Neural cell (in vitro differentiated cells): ENCODE data around the gene RNF169. TPM values are rescaled to one million over a fixed set of nuclear protein-coding genes. Genes with fewer than 3 reads are reported as not detected.

Source experiments
- H2AFZ ChIP-seq: fragments of 200-600, 300-800 bp; sonication (generic), shearing (Covaris generic); 2 replicates; pipeline ENCODE4 v1.6.0; 2014; ENCODE audit warnings: low read depth, mild to moderate bottlenecking, antibody characterized with exemption, low read length, moderate library complexity
- H3F3A ChIP-seq: fragments of 200-600 bp; shearing (Covaris generic); 2 replicates; pipeline ENCODE4 v1.6.1; 2016; ENCODE audit warnings: mild to moderate bottlenecking, moderate library complexity, mixed read lengths, antibody characterized with exemption, low read length; ENCODE audit not compliant: insufficient read depth, poor library complexity, severe bottlenecking
- H3K27ac ChIP-seq: fragments of 200-600, 300-800 bp; sonication (generic), shearing (Covaris generic); 2 replicates; pipeline ENCODE4 v1.5.1; 2014; ENCODE audit warnings: mild to moderate bottlenecking, low read length, moderate library complexity
- H3K27me3 ChIP-seq: fragments of 300-800, 200-600 bp; sonication (generic), shearing (Covaris generic); 2 replicates; pipeline ENCODE4 v1.6.0; 2014; ENCODE audit warnings: mild to moderate bottlenecking, low read depth, low read length, moderate library complexity; ENCODE audit not compliant: insufficient read depth
- H3K36me3 ChIP-seq: fragments of 300-800, 200-600 bp; sonication (generic), shearing (Covaris generic); 2 replicates; pipeline ENCODE4 v1.5.1; 2014; ENCODE audit warnings: mild to moderate bottlenecking, antibody characterized with exemption, low read length, moderate library complexity; ENCODE audit not compliant: insufficient read depth
- H3K4me2 ChIP-seq: fragments of 300-800, 200-600 bp; sonication (generic), shearing (Covaris generic); 2 replicates; pipeline ENCODE4 v1.6.0; 2014; ENCODE audit warnings: mild to moderate bottlenecking, low read length
- H3K4me3 ChIP-seq: fragments of 300-800, 200-600 bp; sonication (generic), shearing (Covaris generic); 2 replicates; pipeline ENCODE4 v1.5.1; 2014; ENCODE audit warnings: mild to moderate bottlenecking, low read length, moderate library complexity
- H3K79me2 ChIP-seq: fragments of 200-600 bp; shearing (Covaris generic); replicated peaks from 2 replicates; pipeline ENCODE4 v1.6.0; 2014; ENCODE audit warnings: mild to moderate bottlenecking, low read length, moderate library complexity; ENCODE audit not compliant: insufficient read depth
- H3K9ac ChIP-seq: fragments of 300-800, 200-600 bp; sonication (generic), shearing (Covaris generic); 2 replicates; pipeline ENCODE4 v1.6.1; 2016; ENCODE audit warnings: mild to moderate bottlenecking, low read length, mixed read lengths
- H3K9me2 ChIP-seq: fragments of 200-600 bp; shearing (Covaris generic); 2 replicates; pipeline ENCODE4 v1.6.1; 2016; ENCODE audit warnings: mild to moderate bottlenecking, low read length, mixed read lengths; ENCODE audit not compliant: insufficient read depth
- H3K9me3 ChIP-seq: fragments of 200-600, 300-800 bp; sonication (generic), shearing (Covaris generic); 2 replicates; pipeline ENCODE4 v1.6.1; 2016; ENCODE audit warnings: mild to moderate bottlenecking, mixed run types, low read length, moderate library complexity, mixed read lengths
- H4K20me1 ChIP-seq: fragments of 200-600 bp; shearing (Covaris generic); 2 replicates; pipeline ENCODE4 v1.6.1; 2016; ENCODE audit warnings: mild to moderate bottlenecking, mixed run types; ENCODE audit not compliant: insufficient read depth
- EP300 ChIP-seq: fragments of 450-650 bp; conservative IDR thresholded peaks from 2 replicates; pipeline ENCODE4 v1.6.1; 2014; ENCODE audit warnings: antibody characterized with exemption, mild to moderate bottlenecking, moderate library complexity; ENCODE audit not compliant: poor library complexity, severe bottlenecking
- EZH2 ChIP-seq: fragments of 200-600, 300-800 bp; shearing (Covaris generic), sonication (generic); IDR thresholded peaks from 2 replicates; pipeline ENCODE4 v1.6.1; 2014; ENCODE audit warnings: antibody characterized with exemption, low read length, borderline replicate concordance, mild to moderate bottlenecking; ENCODE audit not compliant: insufficient read depth, poor library complexity, severe bottlenecking
- MXI1 ChIP-seq: fragments of 450-650 bp; conservative IDR thresholded peaks from 2 replicates; pipeline ENCODE4 v1.6.1; 2014; ENCODE audit warnings: antibody characterized with exemption, mild to moderate bottlenecking; ENCODE audit not compliant: poor library complexity, severe bottlenecking
- POLR2AphosphoS5 ChIP-seq: IDR thresholded peaks from 2 replicates; pipeline ENCODE4 v1.6.1; 2012
- RAD21 ChIP-seq: fragments of 450-650 bp; conservative IDR thresholded peaks from 2 replicates; pipeline ENCODE4 v1.6.1; 2014; ENCODE audit warnings: antibody characterized with exemption, mild to moderate bottlenecking, moderate library complexity
- SMC3 ChIP-seq: fragments of 450-650 bp; conservative IDR thresholded peaks from 2 replicates; pipeline ENCODE4 v1.6.1; 2014; ENCODE audit warnings: antibody characterized with exemption, mild to moderate bottlenecking, moderate library complexity; ENCODE audit not compliant: poor library complexity
- TAF1 ChIP-seq: IDR thresholded peaks from 2 replicates; pipeline ENCODE4 v1.6.1; 2012; ENCODE audit warnings: low read depth
- polyA plus RNA-seq: library from polyadenylated mRNA; depleted of rRNA; stranded (reverse); fragments of >200 nt; gene quantifications from 2 replicates; pipeline ENCODE4 v1.2.3, GENCODE V29; 2014
- TF ChIP-seq, protein P1 (sequence below): IDR thresholded peaks from 2 replicates; pipeline ENCODE4 v1.6.1; 2012; ENCODE audit warnings: borderline replicate concordance
- TF ChIP-seq, protein P2 (sequence below): fragments of 450-650 bp; IDR thresholded peaks from 2 replicates; pipeline ENCODE4 v1.5.1; 2014; ENCODE audit warnings: antibody characterized with exemption, mild to moderate bottlenecking, moderate library complexity; ENCODE audit not compliant: poor library complexity, severe bottlenecking

Gene RNF169
- polyA plus RNA-seq, 1 donor from 2014 or later = 10.6 TPM

DNA sequence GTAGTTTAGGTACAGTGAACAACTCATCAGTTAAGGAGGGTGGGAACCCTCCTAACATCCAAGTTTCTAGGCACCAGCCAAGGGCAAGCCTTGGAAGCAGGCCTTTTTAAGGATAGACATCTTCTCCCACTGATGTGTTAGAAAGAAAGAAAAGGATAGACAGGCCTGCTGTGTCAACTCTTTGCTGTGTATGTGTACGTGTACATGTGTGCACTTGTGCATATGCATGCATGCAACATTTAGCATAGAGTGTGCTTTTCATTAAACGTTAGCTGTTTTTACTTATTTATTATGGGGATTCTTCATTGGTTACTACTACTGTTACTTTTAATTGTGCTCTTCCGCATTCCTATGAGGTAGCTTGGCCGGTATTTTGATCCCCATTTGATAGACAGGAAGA is 36.1 kb downstream of the RNF169 start:
- H3K9me3 ChIP-seq = no peaks in the 10 kb centered on the region
- no peak overlapping the region for H2AFZ ChIP-seq
- no peaks in the 10 kb centered on the region for H4K20me1 ChIP-seq
- no peak overlapping the region for H3K4me2 ChIP-seq
- H3K79me2 ChIP-seq = peaks cover 14% of the 10 kb centered on the region
- H3K9ac ChIP-seq = no peak overlapping the region
- no peaks in the 10 kb centered on the region for H3K36me3 ChIP-seq
- TF ChIP-seq, protein P1, sequence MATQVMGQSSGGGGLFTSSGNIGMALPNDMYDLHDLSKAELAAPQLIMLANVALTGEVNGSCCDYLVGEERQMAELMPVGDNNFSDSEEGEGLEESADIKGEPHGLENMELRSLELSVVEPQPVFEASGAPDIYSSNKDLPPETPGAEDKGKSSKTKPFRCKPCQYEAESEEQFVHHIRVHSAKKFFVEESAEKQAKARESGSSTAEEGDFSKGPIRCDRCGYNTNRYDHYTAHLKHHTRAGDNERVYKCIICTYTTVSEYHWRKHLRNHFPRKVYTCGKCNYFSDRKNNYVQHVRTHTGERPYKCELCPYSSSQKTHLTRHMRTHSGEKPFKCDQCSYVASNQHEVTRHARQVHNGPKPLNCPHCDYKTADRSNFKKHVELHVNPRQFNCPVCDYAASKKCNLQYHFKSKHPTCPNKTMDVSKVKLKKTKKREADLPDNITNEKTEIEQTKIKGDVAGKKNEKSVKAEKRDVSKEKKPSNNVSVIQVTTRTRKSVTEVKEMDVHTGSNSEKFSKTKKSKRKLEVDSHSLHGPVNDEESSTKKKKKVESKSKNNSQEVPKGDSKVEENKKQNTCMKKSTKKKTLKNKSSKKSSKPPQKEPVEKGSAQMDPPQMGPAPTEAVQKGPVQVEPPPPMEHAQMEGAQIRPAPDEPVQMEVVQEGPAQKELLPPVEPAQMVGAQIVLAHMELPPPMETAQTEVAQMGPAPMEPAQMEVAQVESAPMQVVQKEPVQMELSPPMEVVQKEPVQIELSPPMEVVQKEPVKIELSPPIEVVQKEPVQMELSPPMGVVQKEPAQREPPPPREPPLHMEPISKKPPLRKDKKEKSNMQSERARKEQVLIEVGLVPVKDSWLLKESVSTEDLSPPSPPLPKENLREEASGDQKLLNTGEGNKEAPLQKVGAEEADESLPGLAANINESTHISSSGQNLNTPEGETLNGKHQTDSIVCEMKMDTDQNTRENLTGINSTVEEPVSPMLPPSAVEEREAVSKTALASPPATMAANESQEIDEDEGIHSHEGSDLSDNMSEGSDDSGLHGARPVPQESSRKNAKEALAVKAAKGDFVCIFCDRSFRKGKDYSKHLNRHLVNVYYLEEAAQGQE = no peak
- no peak for TF ChIP-seq EZH2
- TF ChIP-seq SMC3 = no peak
- TF ChIP-seq POLR2AphosphoS5 = no peak
- no peak for TF ChIP-seq RAD21
- TF ChIP-seq TAF1 = no peak
- no peak for TF ChIP-seq EP300
- no peak for TF ChIP-seq MXI1
- TF ChIP-seq, protein P2, sequence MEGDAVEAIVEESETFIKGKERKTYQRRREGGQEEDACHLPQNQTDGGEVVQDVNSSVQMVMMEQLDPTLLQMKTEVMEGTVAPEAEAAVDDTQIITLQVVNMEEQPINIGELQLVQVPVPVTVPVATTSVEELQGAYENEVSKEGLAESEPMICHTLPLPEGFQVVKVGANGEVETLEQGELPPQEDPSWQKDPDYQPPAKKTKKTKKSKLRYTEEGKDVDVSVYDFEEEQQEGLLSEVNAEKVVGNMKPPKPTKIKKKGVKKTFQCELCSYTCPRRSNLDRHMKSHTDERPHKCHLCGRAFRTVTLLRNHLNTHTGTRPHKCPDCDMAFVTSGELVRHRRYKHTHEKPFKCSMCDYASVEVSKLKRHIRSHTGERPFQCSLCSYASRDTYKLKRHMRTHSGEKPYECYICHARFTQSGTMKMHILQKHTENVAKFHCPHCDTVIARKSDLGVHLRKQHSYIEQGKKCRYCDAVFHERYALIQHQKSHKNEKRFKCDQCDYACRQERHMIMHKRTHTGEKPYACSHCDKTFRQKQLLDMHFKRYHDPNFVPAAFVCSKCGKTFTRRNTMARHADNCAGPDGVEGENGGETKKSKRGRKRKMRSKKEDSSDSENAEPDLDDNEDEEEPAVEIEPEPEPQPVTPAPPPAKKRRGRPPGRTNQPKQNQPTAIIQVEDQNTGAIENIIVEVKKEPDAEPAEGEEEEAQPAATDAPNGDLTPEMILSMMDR = no peak
- no peaks in the 10 kb centered on the region for H3F3A ChIP-seq
- H3K4me3 ChIP-seq = no peak overlapping the region
- H3K27me3 ChIP-seq = no peaks in the 10 kb centered on the region
- H3K9me2 ChIP-seq = no peaks in the 10 kb centered on the region
- no peak overlapping the region for H3K27ac ChIP-seq

DNA sequence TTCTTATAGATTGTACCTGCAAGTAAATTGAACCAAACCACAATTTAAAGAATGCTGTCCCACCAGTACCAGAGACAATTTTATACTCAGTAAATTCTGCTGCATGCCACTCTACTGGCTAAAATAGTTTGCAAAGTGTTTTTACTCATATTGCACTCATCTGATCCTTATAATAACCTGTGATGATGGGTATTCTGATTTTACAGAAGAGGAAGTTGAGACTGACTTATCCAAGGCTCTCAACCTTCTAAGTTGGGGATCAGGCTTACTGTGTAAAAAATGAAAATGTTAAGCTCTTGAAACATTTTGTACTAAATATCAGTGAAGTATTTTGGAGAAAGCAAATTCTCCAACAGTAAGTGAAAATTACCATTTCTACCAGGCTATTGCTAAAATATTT is 37.9 kb downstream of the RNF169 start:
- Histone ChIP-seq H3K27me3 (no peaks in the 10 kb centered on the region), H3K9me3 (no peaks in the 10 kb centered on the region), H3K36me3 (no peaks in the 10 kb centered on the region), H2AFZ (no peak overlapping the region), H3K4me2 (no peak overlapping the region), H3F3A (no peaks in the 10 kb centered on the region), H3K27ac (no peak overlapping the region), H3K4me3 (no peak overlapping the region), H3K9ac (no peak overlapping the region), H3K79me2 (peaks cover 14% of the 10 kb centered on the region), H3K9me2 (no peaks in the 10 kb centered on the region), H4K20me1 (no peaks in the 10 kb centered on the region)
- no peak for TF ChIP-seq EP300
- TF ChIP-seq, protein P1 = no peak
- TF ChIP-seq EZH2 = no peak
- no peak for TF ChIP-seq RAD21
- no peak for TF ChIP-seq TAF1
- TF ChIP-seq, protein P2 = no peak
- TF ChIP-seq MXI1 = no peak
- TF ChIP-seq POLR2AphosphoS5 = no peak
